HG02885 (cell line): ENCODE measurements around the gene EHBP1.
"Not testable (repeated sequence)": the region's sequence is repeated elsewhere in the genome, so short reads cannot be mapped to it uniquely, and the experiment has no call there.

Experiments used
- ATAC-seq: cut with Tn5 transposase; IDR thresholded peaks from one replicate; pipeline ENCODE4 v1.9.1; 2021; ENCODE audit warnings: mild to moderate bottlenecking; ENCODE audit not compliant: unreplicated experiment, poor library complexity

The EHBP1 gene

DNA sequence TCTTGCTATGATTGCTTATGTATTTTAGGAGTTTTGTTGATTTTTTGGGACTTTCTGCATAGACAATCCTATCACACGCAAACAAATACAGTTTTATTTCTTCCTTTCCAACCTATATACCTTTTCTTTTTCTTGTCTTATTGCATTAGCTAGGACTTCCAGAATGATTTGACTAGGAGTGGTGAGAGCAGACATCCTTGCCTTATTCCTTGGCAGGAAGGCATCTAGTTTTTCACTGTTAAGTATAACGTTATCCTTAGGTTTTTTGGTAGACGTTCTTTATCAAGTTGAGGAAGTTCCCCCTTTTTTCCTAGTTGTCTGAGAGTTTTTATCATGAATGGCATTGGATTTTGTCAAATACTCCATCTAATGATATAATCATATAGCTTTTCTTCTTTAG lies 25.8 kb downstream of the EHBP1 start:
- no peak for ATAC-seq

DNA sequence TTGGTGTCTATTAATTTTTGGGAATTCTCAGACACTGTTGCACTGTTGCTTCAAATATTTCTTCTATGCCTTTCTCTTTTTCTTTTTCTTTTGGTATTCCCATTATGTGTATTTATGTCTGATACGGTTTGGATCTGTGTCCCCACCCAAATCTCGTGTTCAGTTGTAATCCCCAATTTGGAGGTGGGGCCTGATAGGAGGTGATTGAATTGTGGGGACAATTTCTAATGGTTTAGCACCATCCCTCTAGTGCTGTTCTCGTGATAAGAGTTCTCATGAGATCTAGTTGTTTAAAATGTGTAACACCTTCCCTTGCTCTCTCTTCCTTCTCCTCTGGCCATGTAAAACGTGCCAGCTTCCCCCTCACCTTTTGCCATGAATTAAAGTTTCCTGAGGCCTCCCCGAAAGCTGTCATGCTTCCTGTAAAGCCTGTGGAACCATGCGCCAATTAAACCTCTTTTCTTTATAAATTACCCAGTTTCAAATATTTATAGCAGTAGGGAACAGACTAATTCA lies 26.8 kb downstream of the EHBP1 start:
- no peak for ATAC-seq

DNA sequence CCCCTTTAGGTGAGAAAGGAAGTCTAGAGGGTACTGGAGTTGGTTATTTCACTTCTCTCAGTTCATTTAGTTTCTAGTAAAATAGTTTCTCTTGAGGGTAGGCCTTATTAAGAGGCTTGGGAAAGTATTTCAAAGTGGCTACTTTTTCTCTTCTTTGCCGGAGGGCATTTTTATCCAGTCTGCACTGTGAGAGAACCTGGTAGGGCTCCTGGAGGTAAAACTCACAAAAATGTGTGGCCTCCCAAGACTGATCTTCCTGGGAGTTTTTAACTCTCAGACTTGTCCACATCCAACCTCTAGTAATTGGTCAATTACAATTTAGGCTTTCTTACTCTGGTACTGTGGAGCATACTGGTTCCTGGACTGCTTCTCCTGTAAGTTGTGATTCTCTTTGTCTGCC lies 28.0 kb downstream of the EHBP1 start:
- no peak for ATAC-seq

- no peak for ATAC-seq
These were observed 31.5 kb downstream of the EHBP1 start for GRCh38 chr2:62736899-62737559.

DNA sequence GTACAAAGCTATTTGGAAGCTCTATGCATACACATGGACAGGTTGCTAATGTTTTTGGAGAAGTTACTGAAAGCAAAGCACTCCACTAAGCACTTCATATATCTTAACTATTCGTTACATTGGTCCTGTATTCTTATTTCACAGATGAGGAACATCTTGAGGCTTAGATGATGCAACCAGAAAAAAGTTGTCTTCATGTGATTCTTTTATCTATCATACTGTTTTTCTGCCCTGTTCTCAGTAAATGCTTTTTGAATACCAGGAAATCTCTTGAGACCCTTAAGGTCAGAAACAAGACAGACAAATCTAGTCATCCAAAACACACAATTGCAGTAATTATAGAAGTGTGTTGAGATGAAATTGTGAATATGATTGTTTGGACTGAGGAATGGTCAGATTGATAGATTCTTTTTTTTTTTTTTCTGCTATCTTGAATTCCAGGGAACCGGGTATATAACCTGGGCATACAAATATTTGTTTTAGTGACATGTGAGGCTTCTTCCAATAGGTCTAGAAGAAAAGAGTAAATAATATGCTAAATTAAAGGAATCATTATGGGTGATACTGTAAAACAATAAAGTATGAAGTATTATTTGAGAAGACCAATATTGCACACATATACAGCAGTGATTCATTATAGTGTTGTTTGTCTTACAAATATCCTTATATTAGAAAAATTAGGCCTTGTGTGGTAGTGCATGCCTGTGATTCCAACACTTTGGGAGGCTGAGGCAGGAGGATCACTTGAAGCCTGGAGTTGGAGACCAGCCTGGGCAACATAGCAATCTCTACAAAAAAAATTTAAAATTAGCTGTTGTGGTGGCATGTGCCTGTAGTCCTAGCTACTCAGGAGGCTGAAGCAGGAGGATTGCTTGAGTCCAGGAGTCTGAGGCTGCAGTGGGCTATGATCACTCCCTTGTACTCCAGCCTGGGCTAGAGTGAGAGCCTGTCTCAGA lies 33.7 kb downstream of the EHBP1 start:
- no peak for ATAC-seq

- ATAC-seq, result no peak
These were observed 34.7 kb downstream of the EHBP1 start for GRCh38 chr2:62740221-62740620.

GRCh38 chr2:62741127-62741526 lies 35.6 kb downstream of the EHBP1 start:
- ATAC-seq, result no peak

GRCh38 chr2:62741954-62742722 lies 36.6 kb downstream of the EHBP1 start:
- ATAC-seq, result no peak

DNA sequence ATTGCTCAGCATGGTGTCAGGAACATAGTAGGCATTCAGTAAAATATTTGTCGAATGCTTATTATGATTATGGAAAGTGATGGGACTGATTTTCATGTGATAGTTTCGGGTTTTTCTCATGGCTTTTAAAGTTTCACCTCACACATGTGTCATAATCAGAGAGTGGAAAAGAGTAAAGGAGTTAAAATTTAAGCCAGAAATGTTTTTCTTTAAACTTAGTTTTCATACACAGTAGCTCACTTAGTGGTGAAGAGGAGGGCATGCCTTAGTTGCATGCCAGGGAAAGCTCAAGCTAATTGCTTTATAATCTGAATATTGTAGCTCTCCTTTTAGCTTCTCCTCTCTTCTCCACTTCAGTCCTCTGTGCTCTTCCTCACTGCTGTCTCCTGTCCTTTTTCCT lies 38.0 kb downstream of the EHBP1 start:
- no peak for ATAC-seq

DNA sequence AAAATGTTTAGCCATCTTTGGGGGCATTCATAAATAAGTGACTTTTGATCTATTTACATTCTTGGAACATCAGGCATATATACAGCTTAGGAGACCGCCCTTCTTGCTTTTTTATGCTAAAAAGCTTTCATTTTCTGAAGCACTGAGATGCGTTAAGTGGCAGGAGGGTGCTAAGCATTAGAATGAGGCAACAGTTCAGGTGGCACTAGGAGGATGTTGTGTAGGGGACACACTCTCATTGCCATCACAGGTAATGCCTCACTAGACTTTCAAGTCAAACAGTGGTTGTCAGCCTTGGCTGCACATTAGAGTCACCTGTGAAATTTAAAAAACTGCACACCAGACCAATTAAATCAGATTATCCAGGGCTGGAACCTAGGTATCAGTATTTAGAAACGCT lies 39.1 kb downstream of the EHBP1 start:
- ATAC-seq, result no peak

DNA sequence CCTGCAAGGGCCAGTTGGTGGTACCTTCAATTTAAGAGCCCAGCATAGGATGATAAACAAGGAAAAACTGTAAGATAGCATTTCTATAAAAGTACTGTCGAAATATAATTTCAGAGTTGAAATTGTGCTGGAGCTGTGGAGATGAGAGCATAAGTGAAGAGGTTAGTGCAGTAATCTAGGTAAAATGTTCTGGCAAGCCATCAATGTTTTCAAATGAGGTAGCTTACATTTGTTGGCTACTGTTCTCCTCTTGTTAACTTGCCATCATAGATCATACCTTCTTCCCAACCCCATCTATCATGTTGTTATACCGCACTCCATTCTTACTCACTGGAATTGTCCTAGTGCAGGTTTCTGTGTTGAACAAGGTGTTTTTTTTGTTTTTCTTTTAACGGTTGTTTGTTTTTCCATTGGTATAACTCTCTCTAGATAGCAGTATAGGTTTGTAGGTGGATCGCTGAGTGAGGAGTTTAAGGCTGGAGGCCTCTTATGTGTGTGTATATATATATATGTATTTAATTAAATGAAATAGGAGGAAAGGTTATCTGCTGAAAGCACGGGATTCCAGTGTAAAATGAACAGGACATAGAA lies 40.5 kb downstream of the EHBP1 start:
- ATAC-seq, result no peak

GRCh38 chr2:62747169-62747568 lies 41.7 kb downstream of the EHBP1 start:
- ATAC-seq, result no peak

DNA sequence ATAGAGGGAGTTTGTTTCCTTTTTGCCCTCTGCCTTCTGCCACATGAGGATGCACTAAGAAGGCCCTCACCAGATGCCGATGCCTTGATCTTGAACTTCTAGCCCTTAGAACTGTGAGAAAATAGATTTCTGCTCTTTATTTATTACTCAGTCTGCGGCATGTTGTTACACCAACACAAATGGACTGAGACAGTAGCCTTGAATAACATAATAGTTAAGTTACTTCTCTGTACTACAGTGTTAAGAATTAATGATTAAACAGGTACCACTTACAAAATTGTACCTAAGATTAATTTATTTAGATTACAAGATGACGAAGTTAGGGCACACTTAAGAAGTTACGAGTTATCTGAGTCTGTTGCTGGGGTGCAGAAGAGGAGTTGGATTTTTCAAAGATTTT lies 42.4 kb downstream of the EHBP1 start:
- no peak for ATAC-seq

DNA sequence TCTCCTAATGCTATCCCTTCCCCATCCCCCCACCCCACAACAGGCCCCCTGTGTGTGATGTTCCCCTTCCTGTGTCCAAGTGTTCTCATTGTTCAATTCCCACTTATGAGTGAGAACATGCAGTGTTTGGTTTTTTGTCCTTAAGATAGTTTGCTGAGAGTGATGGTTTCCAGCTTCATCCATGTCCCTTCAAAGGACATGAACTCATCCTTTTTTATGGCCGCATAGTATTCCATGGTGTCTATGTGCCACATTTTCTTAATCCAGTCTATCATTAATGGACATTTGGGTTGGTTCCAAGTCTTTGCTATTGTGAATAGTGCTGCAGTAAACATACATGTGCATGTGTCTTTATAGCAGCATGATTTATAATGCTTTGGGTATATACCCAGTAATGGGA lies 43.6 kb downstream of the EHBP1 start:
- not testable (repeated sequence) for ATAC-seq

- no peak for ATAC-seq
These were observed 51.5 kb downstream of the EHBP1 start for GRCh38 chr2:62757029-62757428.

GRCh38 chr2:62760026-62760425 lies 54.5 kb downstream of the EHBP1 start:
- no peak for ATAC-seq

- no peak for ATAC-seq
These were observed 55.0 kb downstream of the EHBP1 start for GRCh38 chr2:62760555-62760954.

GRCh38 chr2:62765619-62766376 lies 60.3 kb downstream of the EHBP1 start:
- ATAC-seq, result no peak

DNA sequence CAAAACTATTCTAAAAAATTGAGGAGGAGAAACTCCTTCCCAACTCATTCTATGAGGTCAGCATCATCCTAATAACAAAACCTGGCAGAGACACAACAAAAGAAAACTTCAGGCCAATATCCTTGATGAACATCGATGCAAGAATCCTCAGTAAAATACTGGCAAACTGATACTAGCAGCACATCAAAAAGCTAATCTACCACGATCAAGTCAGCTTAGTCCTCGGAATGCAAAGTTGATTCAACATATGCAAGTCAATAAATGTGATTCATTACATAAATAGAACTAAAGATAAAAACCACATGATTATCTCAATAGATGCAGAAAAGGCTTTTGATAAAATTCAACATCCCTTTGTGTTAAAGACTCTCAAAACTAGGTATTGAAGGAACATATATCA lies 63.1 kb downstream of the EHBP1 start:
- no peak for ATAC-seq

- no peak for ATAC-seq
These were observed 65.1 kb downstream of the EHBP1 start for GRCh38 chr2:62770629-62771028.
